ENCODE results near the gene GRAMD2A. TPM values are rescaled to one million over a fixed set of nuclear protein-coding genes. Genes with fewer than 3 reads are reported as not detected.

Gene GRAMD2A
- total and polyA plus RNA-seq, 4 donors: 4.0 to 25.2 (median 10.7) TPM

- H3K9ac ChIP-seq (ENCODE audit: insufficient read depth in 1 of 2, low read length in 2 of 2): no peak overlapping the region
- peaks cover 0 to 17% (median 11%) of the 10 kb centered on the region in 3 donors for H3K27me3 ChIP-seq (ENCODE audit: control insufficient read depth in 3 of 3, insufficient read depth in 3 of 3, low read length in 2 of 3)
- no peaks in the 10 kb centered on the region for H3K9me3 ChIP-seq (ENCODE audit: control insufficient read depth in 4 of 4, insufficient read depth in 3 of 4, low read length in 3 of 4)
- H3K36me3 ChIP-seq (ENCODE audit: control insufficient read depth in 4 of 4, insufficient read depth in 4 of 4, low read length in 4 of 4): no peaks in the 10 kb centered on the region
- peaks cover 0 to 8% (median 1%) of the 10 kb centered on the region in 5 donors for H3K4me1 ChIP-seq (ENCODE audit: control insufficient read depth in 5 of 5, insufficient read depth in 5 of 5, low read length in 5 of 5)
- TF ChIP-seq CTCF (IDR thresholded peaks at IDR 0.05; ENCODE audit: control extremely low read depth, extremely low read depth): no peak
- DNase-seq: no peak
- H3K4me3 ChIP-seq: no peak overlapping the region
- ATAC-seq (ENCODE audit: insufficient read depth, low FRiP score): no peak
- 64% methylated on average over 3 of the region's 3 CpGs for WGBS, 2 donors
- H3K27ac ChIP-seq (ENCODE audit: low read depth in 1 of 2, low read length in 1 of 2): peak overlapping the region in 1 of 2 donors; percentile 41
Observed at GRCh38 chr15:72182673-72183072, 14.9 kb downstream of the GRAMD2A start.

GRCh38 chr15:72182244-72182643 is 15.3 kb downstream of the GRAMD2A start:
- 89 to 92% methylated on average over 3 of the region's 3 CpGs for WGBS, 2 donors
- H3K27ac ChIP-seq (ENCODE audit: low read depth in 1 of 2, low read length in 1 of 2): no peak overlapping the region
- no peak for DNase-seq

GRCh38 chr15:72180761-72181324 is 16.7 kb downstream of the GRAMD2A start:
- Histone ChIP-seq H3K4me1 (ENCODE audit: control insufficient read depth in 5 of 5, insufficient read depth in 5 of 5, low read length in 5 of 5) (peaks cover 0 to 8% (median 0%) of the 10 kb centered on the region in 5 donors), H3K27me3 (ENCODE audit: control insufficient read depth in 3 of 3, insufficient read depth in 3 of 3, low read length in 2 of 3) (peaks cover 0 to 17% (median 11%) of the 10 kb centered on the region in 3 donors), H3K9me3 (ENCODE audit: control insufficient read depth in 4 of 4, insufficient read depth in 3 of 4, low read length in 3 of 4) (no peaks in the 10 kb centered on the region), H3K4me3 (no peak overlapping the region), H3K9ac (ENCODE audit: insufficient read depth in 1 of 2, low read length in 2 of 2) (no peak overlapping the region), H3K36me3 (ENCODE audit: control insufficient read depth in 4 of 4, insufficient read depth in 4 of 4, low read length in 4 of 4) (no peaks in the 10 kb centered on the region), H3K27ac (ENCODE audit: low read depth in 1 of 2, low read length in 1 of 2) (peak overlapping the region in 1 of 2 donors; percentile 19)
- WGBS, 2 donors: 94% methylated on average over 5 of the region's 5 CpGs
- ATAC-seq (ENCODE audit: insufficient read depth, low FRiP score) (no peak), DNase-seq (no peak)
- TF ChIP-seq CTCF (IDR thresholded peaks at IDR 0.05; ENCODE audit: control extremely low read depth, extremely low read depth): no peak

More at GRCh38 chr15:72182244-72182643, 15.3 kb downstream of the GRAMD2A start:
- Histone ChIP-seq H3K4me1 (ENCODE audit: control insufficient read depth in 5 of 5, insufficient read depth in 5 of 5, low read length in 5 of 5) (peaks cover 0 to 8% (median 0%) of the 10 kb centered on the region in 5 donors), H3K27me3 (ENCODE audit: control insufficient read depth in 3 of 3, insufficient read depth in 3 of 3, low read length in 2 of 3) (peaks cover 0 to 17% (median 11%) of the 10 kb centered on the region in 3 donors), H3K4me3 (no peak overlapping the region), H3K36me3 (ENCODE audit: control insufficient read depth in 4 of 4, insufficient read depth in 4 of 4, low read length in 4 of 4) (no peaks in the 10 kb centered on the region), H3K9ac (ENCODE audit: insufficient read depth in 1 of 2, low read length in 2 of 2) (no peak overlapping the region), H3K9me3 (ENCODE audit: control insufficient read depth in 4 of 4, insufficient read depth in 3 of 4, low read length in 3 of 4) (no peaks in the 10 kb centered on the region)
- no peak for TF ChIP-seq CTCF (IDR thresholded peaks at IDR 0.05; ENCODE audit: control extremely low read depth, extremely low read depth)
- no peak for ATAC-seq (ENCODE audit: insufficient read depth, low FRiP score)

All from lung (tissue), 12 donors.